MG63 (cell line): ENCODE data around the gene SNX30. TPM values are rescaled to one million over a fixed set of nuclear protein-coding genes. Genes with fewer than 3 reads are reported as not detected.

ENCODE experiments used
- DNase-seq: peaks from one replicate; pipeline ENCODE4 v3.0.0-alpha.2; 2020
- H3K27me3 ChIP-seq: fragments of 250-450 bp; sonication (Bioruptor Pico); 2 replicates; pipeline ENCODE4 v1.5.1; 2020; ENCODE audit warnings: mild to moderate bottlenecking, moderate library complexity
- H3K36me3 ChIP-seq: fragments of 250-450 bp; sonication (Bioruptor Pico); 2 replicates; pipeline ENCODE4 v1.5.1; 2020; ENCODE audit warnings: mild to moderate bottlenecking, moderate library complexity
- H3K4me3 ChIP-seq: fragments of 250-450 bp; sonication (Bioruptor Pico); 2 replicates; pipeline ENCODE4 v1.5.1; 2020; ENCODE audit warnings: mild to moderate bottlenecking, moderate library complexity
- H3K9me3 ChIP-seq: fragments of 250-450 bp; sonication (Bioruptor Pico); 2 replicates; pipeline ENCODE4 v1.5.1; 2020; ENCODE audit warnings: mild to moderate bottlenecking, moderate library complexity
- total RNA-seq: library from RNA; depleted of rRNA; stranded (reverse); fragments of >200 nt; shearing (Covaris generic); gene quantifications from 2 replicates; pipeline ENCODE4 v1.2.3, GENCODE V29; 2014; ENCODE audit warnings: low replicate concordance

SNX30 gene
- total RNA-seq, 1 experiment from 2014 or later = 31.5 TPM

- no peak for DNase-seq
- peaks cover 8% of the 10 kb centered on the region for H3K36me3 ChIP-seq
- H3K9me3 ChIP-seq = no peaks in the 10 kb centered on the region
- no peaks in the 10 kb centered on the region for H3K27me3 ChIP-seq
- H3K4me3 ChIP-seq = no peak overlapping the region
These were observed 123.3 kb downstream of the SNX30 start for GRCh38 chr9:112873773-112874405.

GRCh38 chr9:112878752-112879151 lies 128.2 kb downstream of the SNX30 start:
- Histone ChIP-seq H3K36me3 (peaks cover 24% of the 10 kb centered on the region), H3K9me3 (peaks cover 19% of the 10 kb centered on the region), H3K4me3 (no peak overlapping the region), H3K27me3 (no peaks in the 10 kb centered on the region)
- DNase-seq = no peak

DNA sequence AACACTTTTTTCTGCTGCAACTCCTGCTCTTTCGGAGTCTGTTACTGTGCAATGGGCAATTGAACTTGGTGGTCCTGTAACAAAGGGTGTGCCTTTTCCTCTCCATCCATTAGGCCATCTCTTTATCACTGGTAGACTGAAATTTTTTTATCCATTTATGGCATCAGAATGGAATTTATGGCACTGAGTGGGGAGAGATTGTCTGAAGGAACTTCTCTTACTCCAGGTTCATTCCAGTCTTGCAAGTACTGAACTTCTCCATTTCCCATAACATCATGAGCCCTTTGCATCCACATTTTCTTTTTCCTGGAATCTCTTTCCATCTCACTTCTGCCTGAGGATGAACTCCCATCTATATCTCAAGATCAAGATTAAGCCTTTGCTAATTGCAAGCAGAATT lies 130.1 kb downstream of the SNX30 start:
- DNase-seq = no peak
- peaks cover 22% of the 10 kb centered on the region for H3K36me3 ChIP-seq
- H3K27me3 ChIP-seq = no peaks in the 10 kb centered on the region
- no peak overlapping the region for H3K4me3 ChIP-seq
- H3K9me3 ChIP-seq = peaks cover 22% of the 10 kb centered on the region

GRCh38 chr9:112881331-112881730 lies 130.8 kb downstream of the SNX30 start:
- Histone ChIP-seq H3K36me3 (peaks cover 22% of the 10 kb centered on the region), H3K27me3 (no peaks in the 10 kb centered on the region), H3K9me3 (peaks cover 22% of the 10 kb centered on the region), H3K4me3 (no peak overlapping the region)
- peak; percentile 99 for DNase-seq

DNA sequence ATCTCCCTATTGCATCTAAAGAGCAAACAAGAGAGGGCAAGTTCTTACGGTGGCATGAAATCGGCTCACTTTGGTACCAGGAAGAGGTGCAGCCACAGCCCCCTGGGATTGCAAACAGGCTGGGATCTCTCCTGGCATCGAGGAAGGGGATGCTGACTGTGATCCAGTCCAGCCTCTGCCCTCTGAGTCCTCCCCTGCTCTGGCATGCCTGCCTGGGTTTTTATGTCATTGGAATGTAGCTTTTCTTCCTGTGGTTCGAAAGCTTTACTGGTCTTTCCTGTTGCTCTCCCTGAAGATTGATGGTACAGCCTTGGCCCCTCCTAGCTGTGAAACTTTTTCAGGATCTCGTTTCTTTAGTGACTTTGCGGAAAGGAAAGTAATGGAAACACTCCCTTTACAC lies 133.5 kb downstream of the SNX30 start:
- Histone ChIP-seq H3K36me3 (peaks cover 19% of the 10 kb centered on the region), H3K27me3 (no peaks in the 10 kb centered on the region), H3K9me3 (peaks cover 22% of the 10 kb centered on the region), H3K4me3 (no peak overlapping the region)
- DNase-seq = peak; percentile 83

- H3K36me3 ChIP-seq = peaks cover 19% of the 10 kb centered on the region
- H3K27me3 ChIP-seq = no peaks in the 10 kb centered on the region
- H3K4me3 ChIP-seq = no peak overlapping the region
- DNase-seq = peak; percentile 68
- peaks cover 22% of the 10 kb centered on the region for H3K9me3 ChIP-seq
These were observed 134.2 kb downstream of the SNX30 start for GRCh38 chr9:112884721-112885120.

DNA sequence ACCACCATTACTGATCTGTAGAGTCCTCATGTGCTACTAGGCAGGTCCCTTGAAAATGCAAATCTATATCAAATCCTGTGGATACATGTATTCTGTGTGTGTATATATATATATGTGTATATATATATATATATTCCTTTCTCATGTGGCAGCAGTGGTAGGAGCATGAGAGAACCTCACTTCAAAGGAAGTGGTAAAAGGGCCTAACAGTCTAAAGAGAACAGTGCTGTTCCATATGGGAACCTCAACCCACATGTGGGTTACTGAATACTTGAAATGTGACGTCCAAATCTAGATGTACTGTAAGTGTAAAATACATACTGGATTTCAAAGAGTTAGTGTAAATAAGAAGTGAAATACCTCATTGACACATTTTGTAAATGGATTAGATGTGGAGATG lies 134.8 kb downstream of the SNX30 start:
- no peak for DNase-seq
- H3K27me3 ChIP-seq = no peaks in the 10 kb centered on the region
- no peak overlapping the region for H3K4me3 ChIP-seq
- H3K36me3 ChIP-seq = peaks cover 19% of the 10 kb centered on the region
- peaks cover 22% of the 10 kb centered on the region for H3K9me3 ChIP-seq

GRCh38 chr9:112886351-112886750 lies 135.8 kb downstream of the SNX30 start:
- DNase-seq = no peak
- H3K36me3 ChIP-seq = peaks cover 12% of the 10 kb centered on the region
- no peak overlapping the region for H3K4me3 ChIP-seq
- peaks cover 22% of the 10 kb centered on the region for H3K9me3 ChIP-seq
- no peaks in the 10 kb centered on the region for H3K27me3 ChIP-seq

- H3K4me3 ChIP-seq = no peak overlapping the region
- peaks cover 4% of the 10 kb centered on the region for H3K36me3 ChIP-seq
- H3K27me3 ChIP-seq = no peaks in the 10 kb centered on the region
- H3K9me3 ChIP-seq = peaks cover 13% of the 10 kb centered on the region
- no peak for DNase-seq
These were observed 136.8 kb downstream of the SNX30 start for GRCh38 chr9:112887381-112887780.

DNA sequence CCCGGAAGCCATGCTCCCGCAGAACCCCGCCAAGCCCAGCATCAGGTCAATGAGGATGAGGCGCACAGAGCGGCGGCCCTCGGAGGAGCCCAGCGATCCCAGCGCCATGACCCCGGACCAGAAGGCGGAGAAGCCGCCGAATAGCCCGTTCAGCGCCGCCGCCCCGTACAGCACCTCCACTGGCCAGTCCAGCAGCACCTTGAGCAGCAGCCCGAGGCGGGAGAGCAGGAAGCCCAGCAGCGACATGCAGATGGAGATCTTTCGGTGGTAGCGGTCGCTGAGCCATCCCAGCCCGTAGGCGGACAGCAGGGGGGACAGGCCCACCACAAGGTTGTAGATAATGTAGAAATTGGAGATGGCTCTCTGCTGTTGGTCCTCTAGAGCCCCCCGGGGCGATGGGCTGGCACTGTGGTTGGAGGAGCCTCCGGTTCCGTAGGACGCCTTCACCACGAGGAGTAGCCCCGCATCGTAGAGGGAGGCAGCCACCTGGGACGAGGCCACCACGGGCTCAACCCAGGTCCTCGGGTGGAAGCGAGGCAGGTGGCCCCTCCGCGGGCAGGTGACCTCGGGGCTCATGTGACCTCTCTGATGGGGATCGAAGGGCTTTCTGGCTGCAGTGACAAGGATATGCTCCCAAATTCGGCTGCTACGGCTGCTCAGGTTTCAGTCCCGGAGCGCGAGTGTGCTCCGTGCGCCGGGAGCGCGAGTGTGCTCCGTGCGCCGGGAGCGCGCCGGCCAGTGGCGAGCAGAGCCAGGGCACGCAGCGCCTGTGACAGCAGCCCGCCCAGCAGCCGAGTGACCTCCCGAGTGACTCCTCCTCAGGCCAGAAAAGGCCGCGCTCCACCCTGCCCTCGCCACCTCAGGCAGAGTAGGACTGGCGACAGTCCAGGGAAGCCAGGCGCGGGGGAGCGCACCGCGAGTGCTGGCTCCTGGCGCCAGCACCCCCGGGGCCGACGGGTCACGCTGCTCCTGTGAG lies 139.8 kb downstream of the SNX30 start, which contains the start of gene SLC46A2:
Gene SLC46A2 (minus strand): TSS at position 771 of the 976 bp plus-strand sequence. CDS start 195 bp downstream, at position 576.
- no peak within 1 kb of the TSS for H3K4me3 ChIP-seq
- H3K36me3 ChIP-seq = no peaks in the 10 kb centered on the region
- H3K27me3 ChIP-seq = no peaks in the 10 kb centered on the region
- no peaks in the 10 kb centered on the region for H3K9me3 ChIP-seq
- no peak for DNase-seq

- H3K36me3 ChIP-seq = no peaks in the 10 kb centered on the region
- H3K4me3 ChIP-seq = no peak overlapping the region
- no peaks in the 10 kb centered on the region for H3K9me3 ChIP-seq
- H3K27me3 ChIP-seq = no peaks in the 10 kb centered on the region
- no peak for DNase-seq
These were observed 141.0 kb downstream of the SNX30 start for GRCh38 chr9:112891521-112891920.

DNA sequence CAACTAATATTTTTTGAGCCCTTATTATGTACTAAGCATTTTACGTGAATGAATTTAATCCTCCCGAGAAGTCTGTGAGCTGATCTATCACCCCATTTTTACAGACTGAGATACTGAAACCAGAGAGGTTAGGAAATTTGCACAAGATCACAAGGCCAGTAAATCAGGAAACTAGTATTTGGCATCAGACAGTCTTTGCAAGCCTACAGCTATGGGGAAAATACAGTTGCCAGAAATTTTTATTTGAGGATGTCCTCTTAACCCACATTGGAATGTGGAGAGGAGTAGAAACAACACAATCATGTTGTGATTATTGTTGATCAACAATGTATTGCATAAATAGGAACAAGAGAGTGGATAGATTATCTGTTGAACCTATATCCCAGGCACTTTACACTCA lies 142.4 kb downstream of the SNX30 start:
- DNase-seq = no peak
- no peaks in the 10 kb centered on the region for H3K9me3 ChIP-seq
- H3K4me3 ChIP-seq = no peak overlapping the region
- H3K27me3 ChIP-seq = no peaks in the 10 kb centered on the region
- no peaks in the 10 kb centered on the region for H3K36me3 ChIP-seq

- Histone ChIP-seq H3K9me3 (no peaks in the 10 kb centered on the region), H3K36me3 (no peaks in the 10 kb centered on the region), H3K4me3 (no peak overlapping the region), H3K27me3 (no peaks in the 10 kb centered on the region)
- no peak for DNase-seq
These were observed 143.5 kb downstream of the SNX30 start for GRCh38 chr9:112894041-112894440.

DNA sequence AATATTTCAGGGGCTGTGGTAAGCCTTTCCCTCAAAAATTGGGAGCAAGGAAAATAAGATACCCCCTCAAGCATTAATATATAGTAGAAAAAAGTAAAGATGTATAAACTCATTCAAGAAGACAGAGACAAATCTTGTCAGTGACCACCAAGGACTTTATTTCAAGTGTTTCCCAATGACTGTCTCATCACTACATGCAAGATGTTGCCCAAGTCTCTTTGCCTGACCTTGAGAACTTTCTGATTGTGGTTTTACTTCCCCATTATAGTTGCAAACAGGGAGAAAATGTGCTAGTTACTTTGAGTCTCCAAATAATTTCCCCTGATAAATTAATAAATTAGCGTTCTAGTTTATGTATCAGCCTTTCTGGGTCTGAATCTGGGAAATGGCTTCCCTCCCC lies 144.1 kb downstream of the SNX30 start:
- DNase-seq = no peak
- Histone ChIP-seq H3K27me3 (no peaks in the 10 kb centered on the region), H3K9me3 (no peaks in the 10 kb centered on the region), H3K36me3 (no peaks in the 10 kb centered on the region), H3K4me3 (no peak overlapping the region)

DNA sequence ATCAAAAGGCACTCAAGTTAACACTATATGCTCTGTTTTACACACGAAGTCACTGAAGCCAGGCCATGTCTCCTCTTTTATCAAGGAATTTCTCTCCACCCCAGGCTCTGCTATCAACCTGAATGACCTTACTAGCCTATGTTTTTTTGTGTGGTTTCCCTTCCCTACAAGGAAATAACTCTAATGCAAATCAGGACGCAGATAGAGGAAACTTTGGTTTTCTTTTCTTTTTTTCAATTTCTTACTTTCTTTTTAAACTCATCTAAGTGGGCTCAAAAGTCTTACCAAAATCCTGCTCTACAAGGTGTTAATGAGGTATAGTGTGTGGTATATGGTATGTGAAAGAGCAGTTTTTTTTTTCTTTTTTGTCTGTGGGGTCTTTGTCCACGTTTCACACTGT lies 145.6 kb downstream of the SNX30 start:
- Histone ChIP-seq H3K36me3 (no peaks in the 10 kb centered on the region), H3K4me3 (no peak overlapping the region), H3K27me3 (no peaks in the 10 kb centered on the region), H3K9me3 (no peaks in the 10 kb centered on the region)
- no peak for DNase-seq

DNA sequence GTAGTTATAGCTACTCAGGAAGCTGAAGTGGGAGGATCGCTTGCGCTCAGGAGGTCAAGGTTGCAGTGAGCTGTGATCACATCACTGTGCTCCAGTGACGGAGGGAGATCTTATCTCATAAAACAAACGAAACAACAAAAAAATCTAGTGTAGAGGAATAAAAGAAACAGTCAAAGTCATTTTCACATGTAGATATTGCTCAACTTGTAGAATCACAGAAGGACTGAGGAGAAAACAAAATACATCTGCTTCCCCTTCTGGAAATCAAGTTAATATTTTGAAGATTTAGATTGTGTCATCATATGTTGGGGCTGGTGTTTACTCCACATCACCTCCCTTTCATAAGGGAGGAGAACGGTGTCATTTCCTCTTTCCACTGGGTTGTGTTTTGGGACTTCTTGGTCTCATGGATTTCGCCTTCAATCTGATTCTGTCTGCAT lies 148.3 kb downstream of the SNX30 start:
- Histone ChIP-seq H3K4me3 (no peak overlapping the region), H3K27me3 (no peaks in the 10 kb centered on the region), H3K36me3 (no peaks in the 10 kb centered on the region), H3K9me3 (no peaks in the 10 kb centered on the region)
- DNase-seq = no peak

GRCh38 chr9:112900488-112900887 lies 149.9 kb downstream of the SNX30 start:
- no peaks in the 10 kb centered on the region for H3K9me3 ChIP-seq
- no peaks in the 10 kb centered on the region for H3K27me3 ChIP-seq
- no peaks in the 10 kb centered on the region for H3K36me3 ChIP-seq
- no peak for DNase-seq
- no peak overlapping the region for H3K4me3 ChIP-seq
